Measurements from ENCODE around the gene SMIM20.

- TF ChIP-seq CTCF (IDR thresholded peaks at IDR 0.05; ENCODE audit: borderline replicate concordance, extremely low read depth, low read length, poor library complexity, severe bottlenecking), result no peak
- TF ChIP-seq EZH2 (IDR thresholded peaks at IDR 0.05; ENCODE audit: borderline replicate concordance, low read depth, low read length, severe bottlenecking), result no peak
Measured at GRCh38 chr4:25969374-25970155, 55.5 kb downstream of the SMIM20 start.
